ENCODE results near the gene IL2RG. TPM values are rescaled to one million over a fixed set of nuclear protein-coding genes. Genes with fewer than 3 reads are reported as not detected.

Gene IL2RG
- total RNA-seq, 4 donors from 2014 or later = 3.8 to 231 (median 44.0) TPM

DNA sequence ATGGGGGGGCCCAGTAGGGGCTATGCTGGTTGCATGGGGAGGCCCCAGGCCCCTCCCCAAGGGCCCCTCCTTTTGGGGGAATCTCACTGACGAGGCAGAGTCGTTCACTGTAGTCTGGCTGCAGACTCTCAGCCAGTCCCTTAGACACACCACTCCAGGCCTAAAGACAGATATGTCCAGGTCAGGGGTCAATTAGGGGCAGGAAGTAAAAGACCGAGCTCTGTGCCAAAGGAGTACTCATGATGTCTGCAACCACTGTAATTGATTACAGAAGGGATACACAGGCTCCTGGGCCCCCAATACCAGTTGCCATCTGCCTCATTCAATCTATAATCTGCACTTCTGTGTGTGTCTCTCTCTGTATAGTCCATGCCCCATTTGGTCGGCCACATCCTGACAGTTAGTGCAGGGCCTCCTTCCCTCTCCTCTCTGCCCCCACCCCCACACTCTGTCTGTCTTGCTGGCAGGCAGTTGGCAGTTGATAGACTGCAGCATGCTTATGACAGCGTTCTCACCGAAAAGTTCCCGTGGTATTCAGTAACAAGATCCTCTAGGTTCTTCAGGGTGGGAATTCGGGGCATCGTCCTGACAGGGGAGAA, 3.5 kb downstream of the IL2RG start:
- no peak overlapping the region for H3K27ac ChIP-seq
- no peak for DNase-seq
- whole genome bisulfite sequencing, 2 donors (ENCODE audit: low coverage in 1 of 2) = 62% methylated on average over 9 of the region's 9 CpGs; no CpG with 5 or more reads in 1 of the 2 donors

DNA sequence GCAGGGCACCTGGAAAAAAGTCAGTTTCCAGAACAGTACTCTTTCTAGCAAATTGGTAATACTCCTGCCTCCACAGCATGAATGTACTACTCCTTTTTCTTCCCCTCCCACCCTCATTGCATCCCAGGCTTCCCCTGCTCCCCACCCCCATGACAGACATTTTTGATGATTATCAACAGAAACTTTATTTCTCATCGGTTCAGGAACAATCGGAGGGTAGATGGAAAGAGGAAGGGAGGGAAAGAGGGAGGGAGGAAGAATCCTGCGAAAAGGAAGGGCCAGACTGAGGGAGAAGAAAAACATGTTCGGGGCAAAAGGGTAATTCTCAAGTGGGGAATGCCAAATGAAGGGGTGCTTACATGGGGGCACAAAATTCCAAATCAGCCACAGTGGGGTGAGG, 4.1 kb downstream of the IL2RG start:
- TF ChIP-seq, protein P1, sequence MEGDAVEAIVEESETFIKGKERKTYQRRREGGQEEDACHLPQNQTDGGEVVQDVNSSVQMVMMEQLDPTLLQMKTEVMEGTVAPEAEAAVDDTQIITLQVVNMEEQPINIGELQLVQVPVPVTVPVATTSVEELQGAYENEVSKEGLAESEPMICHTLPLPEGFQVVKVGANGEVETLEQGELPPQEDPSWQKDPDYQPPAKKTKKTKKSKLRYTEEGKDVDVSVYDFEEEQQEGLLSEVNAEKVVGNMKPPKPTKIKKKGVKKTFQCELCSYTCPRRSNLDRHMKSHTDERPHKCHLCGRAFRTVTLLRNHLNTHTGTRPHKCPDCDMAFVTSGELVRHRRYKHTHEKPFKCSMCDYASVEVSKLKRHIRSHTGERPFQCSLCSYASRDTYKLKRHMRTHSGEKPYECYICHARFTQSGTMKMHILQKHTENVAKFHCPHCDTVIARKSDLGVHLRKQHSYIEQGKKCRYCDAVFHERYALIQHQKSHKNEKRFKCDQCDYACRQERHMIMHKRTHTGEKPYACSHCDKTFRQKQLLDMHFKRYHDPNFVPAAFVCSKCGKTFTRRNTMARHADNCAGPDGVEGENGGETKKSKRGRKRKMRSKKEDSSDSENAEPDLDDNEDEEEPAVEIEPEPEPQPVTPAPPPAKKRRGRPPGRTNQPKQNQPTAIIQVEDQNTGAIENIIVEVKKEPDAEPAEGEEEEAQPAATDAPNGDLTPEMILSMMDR (IDR thresholded peaks at IDR 0.05) = no peak
- intact Hi-C loops (cut with DNase I; ENCODE audit: low total_unique reads) = no loop called here
- H3K36me3 ChIP-seq = no peaks in the 10 kb centered on the region
- H3K4me1 ChIP-seq = peaks cover 7 to 12% (median 8%) of the 10 kb centered on the region in 4 donors
- no peaks in the 10 kb centered on the region for H3K27me3 ChIP-seq
- no peak overlapping the region for H3K27ac ChIP-seq
- in situ Hi-C loops (cut with MboI; ENCODE audit: low pct_ligation_motif_present in 1 of 4, low pct_unique_long_range_greater_than_20kb in 1 of 4, low sequenced_read_pairs in 3 of 4) = no loop called here
- 77 to 90% methylated on average over 2 to 4 of the region's 4 CpGs for WGBS, 2 donors (ENCODE audit: low coverage in 1 of 2)
- no peaks in the 10 kb centered on the region for H3K9me3 ChIP-seq
- no peak overlapping the region for H3K4me3 ChIP-seq
- DNase-seq = no peak

More for the DNA sequence above, 3.5 kb downstream of the IL2RG start:
- peaks cover 7 to 12% (median 9%) of the 10 kb centered on the region in 4 donors for H3K4me1 ChIP-seq
- intact Hi-C loops (cut with DNase I; ENCODE audit: low total_unique reads) (no loop called here), in situ Hi-C loops (cut with MboI; ENCODE audit: low pct_ligation_motif_present in 1 of 4, low pct_unique_long_range_greater_than_20kb in 1 of 4, low sequenced_read_pairs in 3 of 4) (no loop called here)
- no peak overlapping the region for H3K4me3 ChIP-seq
- H3K9me3 ChIP-seq = no peaks in the 10 kb centered on the region
- H3K27me3 ChIP-seq = no peaks in the 10 kb centered on the region
- no peaks in the 10 kb centered on the region for H3K36me3 ChIP-seq
- TF ChIP-seq, protein P1 (IDR thresholded peaks at IDR 0.05) = no peak
- TF ChIP-seq EP300 (IDR thresholded peaks at IDR 0.05; ENCODE audit: low read depth) = no peak
- TF ChIP-seq POLR2AphosphoS5 (IDR thresholded peaks at IDR 0.05) = no peak
- no peak for TF ChIP-seq POLR2A (IDR thresholded peaks at IDR 0.05)

DNA sequence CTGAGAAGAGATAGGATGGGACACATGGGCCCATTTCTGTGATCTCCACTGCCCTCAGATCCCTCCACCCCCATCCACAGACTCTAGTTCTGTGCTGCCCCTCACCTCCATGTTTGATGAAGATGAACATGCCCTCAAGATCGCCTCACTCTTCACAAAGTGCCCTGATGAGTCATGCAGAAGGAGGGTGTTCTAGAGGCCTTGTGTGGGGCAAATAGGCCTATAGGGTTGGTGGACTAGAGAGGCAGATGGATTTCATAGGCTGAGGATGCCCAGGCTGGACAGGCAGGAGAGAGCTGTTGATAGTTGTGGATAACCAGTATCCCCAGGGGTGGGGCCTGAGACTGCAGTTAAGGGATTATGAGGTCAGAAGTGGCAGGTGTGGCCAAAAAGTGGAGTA, 5.0 kb downstream of the IL2RG start, which contains the start of gene CXorf65:
Gene CXorf65 (minus strand): TSS at position 314 of the 400 bp plus-strand sequence. CDS start 184 bp downstream, at position 130.
- intact Hi-C loops (cut with DNase I; ENCODE audit: low total_unique reads) (no loop called here), in situ Hi-C loops (cut with MboI; ENCODE audit: low pct_ligation_motif_present in 1 of 4, low pct_unique_long_range_greater_than_20kb in 1 of 4, low sequenced_read_pairs in 3 of 4) (no loop called here)
- 79% methylated on average over 1 of the region's 1 CpG; no CpG with 5 or more reads in 1 of the 2 donors for WGBS, 2 donors (ENCODE audit: low coverage in 1 of 2)

DNA sequence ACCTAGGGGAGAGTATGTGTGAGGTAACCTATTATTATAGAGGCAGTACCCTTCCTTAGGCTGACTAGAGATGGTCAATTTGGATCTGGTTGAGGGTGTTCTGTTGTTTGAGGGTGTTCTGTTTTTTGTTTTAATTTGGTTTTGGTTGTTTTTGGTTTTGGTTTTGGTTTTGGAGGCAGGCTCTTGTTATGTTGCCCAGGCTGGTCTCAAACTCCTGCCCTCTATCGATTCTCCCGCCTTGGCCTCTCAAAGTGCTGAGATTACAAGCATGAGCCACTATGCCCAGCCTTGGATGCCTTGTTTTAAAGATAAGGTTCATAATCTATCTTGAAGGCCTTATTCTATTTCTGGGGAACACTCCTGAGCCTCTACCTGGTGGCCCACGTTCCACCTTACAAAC, 5.7 kb downstream of the IL2RG start:
- H3K36me3 ChIP-seq = no peaks in the 10 kb centered on the region
- peaks cover 7 to 12% (median 8%) of the 10 kb centered on the region in 4 donors for H3K4me1 ChIP-seq
- H3K4me3 ChIP-seq = no peak overlapping the region
- in situ Hi-C loops (cut with MboI; ENCODE audit: low pct_ligation_motif_present in 1 of 4, low pct_unique_long_range_greater_than_20kb in 1 of 4, low sequenced_read_pairs in 3 of 4) = no loop called here
- no peaks in the 10 kb centered on the region for H3K9me3 ChIP-seq
- intact Hi-C loops (cut with DNase I; ENCODE audit: low total_unique reads) = no loop called here
- H3K27ac ChIP-seq = no peak overlapping the region
- no peaks in the 10 kb centered on the region for H3K27me3 ChIP-seq
- no peak for DNase-seq
- 97 to 100% methylated on average over 2 to 3 of the region's 3 CpGs for WGBS, 2 donors (ENCODE audit: low coverage in 1 of 2)
- TF ChIP-seq, protein P1 (IDR thresholded peaks at IDR 0.05) = no peak
- TF ChIP-seq EP300 (IDR thresholded peaks at IDR 0.05; ENCODE audit: low read depth) (no peak), POLR2AphosphoS5 (IDR thresholded peaks at IDR 0.05) (no peak), POLR2A (IDR thresholded peaks at IDR 0.05) (no peak)

More for the DNA sequence above, 5.0 kb downstream of the IL2RG start, which contains the start of gene CXorf65:
- DNase-seq = no peak
- no peaks in the 10 kb centered on the region for H3K36me3 ChIP-seq
- TF ChIP-seq, protein P1 (IDR thresholded peaks at IDR 0.05) = no peak
- no peak for TF ChIP-seq EP300 (IDR thresholded peaks at IDR 0.05; ENCODE audit: low read depth)
- TF ChIP-seq POLR2A (IDR thresholded peaks at IDR 0.05) = no peak
- no peak for TF ChIP-seq POLR2AphosphoS5 (IDR thresholded peaks at IDR 0.05)
- no peaks in the 10 kb centered on the region for H3K9me3 ChIP-seq
- H3K4me1 ChIP-seq = peaks cover 7 to 12% (median 8%) of the 10 kb centered on the region in 4 donors
- no peak within 1 kb of the TSS for H3K4me3 ChIP-seq
- no peaks in the 10 kb centered on the region for H3K27me3 ChIP-seq
- H3K27ac ChIP-seq = no peak within 1 kb of the TSS

All from transverse colon (tissue), 4 donors.